Globus pallidus (tissue), 1 donor: Measurements from ENCODE around the gene FYN.
A peak's percentile ranks its signal among the peaks of the same experiment; 100 is the strongest.

Source experiments
- DNase-seq: peaks from one replicate; pipeline ENCODE4 v3.0.0-alpha.2; 2015; ENCODE audit warnings: low spot score

The FYN gene

GRCh38 chr6:111880181-111880888 is 7.1 kb upstream of the FYN start:
- DNase-seq = no peak

- DNase-seq = no peak
These were observed 2.5 kb upstream of the FYN start for GRCh38 chr6:111875741-111876140.

GRCh38 chr6:111874025-111874415 is 768 bp upstream of the FYN start:
- no peak for DNase-seq

- DNase-seq = peak; percentile 53
These were observed 663 bp downstream of the FYN start for GRCh38 chr6:111872401-111873177.

- peak; percentile 92 for DNase-seq
These were observed 1.4 kb downstream of the FYN start for GRCh38 chr6:111871725-111872400.

- peak; percentile 47 for DNase-seq
These were observed 2.0 kb downstream of the FYN start for GRCh38 chr6:111871207-111871606.

GRCh38 chr6:111870742-111871064 is 2.5 kb downstream of the FYN start:
- peak; percentile 52 for DNase-seq

GRCh38 chr6:111870051-111870741 is 3.1 kb downstream of the FYN start:
- DNase-seq = no peak

- no peak for DNase-seq
These were observed 6.4 kb downstream of the FYN start for GRCh38 chr6:111866857-111867256.

GRCh38 chr6:111865909-111866546 is 7.2 kb downstream of the FYN start:
- DNase-seq = no peak

GRCh38 chr6:111865049-111865585 is 8.1 kb downstream of the FYN start:
- DNase-seq = no peak

- no peak for DNase-seq
These were observed 8.9 kb downstream of the FYN start for GRCh38 chr6:111864138-111865048.

- no peak for DNase-seq
These were observed 10.5 kb downstream of the FYN start for GRCh38 chr6:111862741-111863140.

GRCh38 chr6:111862314-111862713 is 10.9 kb downstream of the FYN start:
- DNase-seq = peak; percentile 46

- no peak for DNase-seq
These were observed 11.8 kb downstream of the FYN start for GRCh38 chr6:111861431-111861885.

- DNase-seq = peak; percentile 79
These were observed 14.9 kb downstream of the FYN start for GRCh38 chr6:111858347-111858746.

GRCh38 chr6:111857674-111858337 is 15.4 kb downstream of the FYN start:
- no peak for DNase-seq

GRCh38 chr6:111855753-111856152 is 17.5 kb downstream of the FYN start:
- DNase-seq = no peak

- no peak for DNase-seq
These were observed 18.6 kb downstream of the FYN start for GRCh38 chr6:111854683-111855082.

- DNase-seq = no peak
These were observed 20.5 kb downstream of the FYN start for GRCh38 chr6:111852725-111853124.
